ENCODE data around the gene TSR3.

TSR3 gene

GRCh38 chr16:1317479-1318267, 34.0 kb downstream of the TSR3 start:
- Histone ChIP-seq H3K27me3 (ENCODE audit: control insufficient read depth, insufficient read depth, low read length) (no peaks in the 10 kb centered on the region), H3K4me3 (ENCODE audit: low read depth, low read length) (no peak overlapping the region), H3K27ac (no peak overlapping the region), H3K4me2 (ENCODE audit: low read length) (no peak overlapping the region), H3K4me1 (peaks cover 2% of the 10 kb centered on the region), H3K9me3 (ENCODE audit: control insufficient read depth, low read length) (no peaks in the 10 kb centered on the region), H3K36me3 (ENCODE audit: control insufficient read depth, insufficient read depth, low read length) (no peaks in the 10 kb centered on the region), H3K79me2 (peaks cover 53% of the 10 kb centered on the region), H3K9ac (no peak overlapping the region), H2AFZ (no peak overlapping the region)
- no peak for TF ChIP-seq CTCF (IDR thresholded peaks at IDR 0.05)

DNA sequence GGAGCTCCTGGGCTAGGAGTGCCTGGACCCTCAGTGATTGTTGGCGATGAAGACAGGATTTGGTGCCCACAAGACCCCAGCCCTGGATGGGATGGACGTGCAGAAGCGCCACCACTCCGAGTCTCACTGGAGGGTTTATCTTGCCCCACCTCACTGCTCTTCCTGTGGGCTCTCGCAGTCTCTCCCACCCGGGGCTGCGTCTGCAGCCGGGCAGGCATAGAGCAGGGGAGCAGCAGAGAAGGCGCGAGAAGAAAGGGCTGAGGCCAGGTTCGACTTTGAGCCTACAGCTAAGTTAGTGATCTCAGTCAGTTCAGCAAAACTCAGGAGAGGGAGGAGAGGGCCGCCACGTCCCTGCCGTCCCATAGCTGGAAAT, 35.7 kb downstream of the TSR3 start:
- H3K4me2 ChIP-seq (ENCODE audit: low read length) = no peak overlapping the region
- H3K27ac ChIP-seq = no peak overlapping the region
- H3K9ac ChIP-seq = no peak overlapping the region
- TF ChIP-seq CTCF (IDR thresholded peaks at IDR 0.05) = no peak
- no peak overlapping the region for H2AFZ ChIP-seq
- no peaks in the 10 kb centered on the region for H3K27me3 ChIP-seq (ENCODE audit: control insufficient read depth, insufficient read depth, low read length)
- peaks cover 70% of the 10 kb centered on the region for H3K79me2 ChIP-seq
- peaks cover 15% of the 10 kb centered on the region for H3K4me1 ChIP-seq
- no peak overlapping the region for H3K4me3 ChIP-seq (ENCODE audit: low read depth, low read length)
- no peaks in the 10 kb centered on the region for H3K36me3 ChIP-seq (ENCODE audit: control insufficient read depth, insufficient read depth, low read length)
- H3K9me3 ChIP-seq (ENCODE audit: control insufficient read depth, low read length) = no peaks in the 10 kb centered on the region

DNA sequence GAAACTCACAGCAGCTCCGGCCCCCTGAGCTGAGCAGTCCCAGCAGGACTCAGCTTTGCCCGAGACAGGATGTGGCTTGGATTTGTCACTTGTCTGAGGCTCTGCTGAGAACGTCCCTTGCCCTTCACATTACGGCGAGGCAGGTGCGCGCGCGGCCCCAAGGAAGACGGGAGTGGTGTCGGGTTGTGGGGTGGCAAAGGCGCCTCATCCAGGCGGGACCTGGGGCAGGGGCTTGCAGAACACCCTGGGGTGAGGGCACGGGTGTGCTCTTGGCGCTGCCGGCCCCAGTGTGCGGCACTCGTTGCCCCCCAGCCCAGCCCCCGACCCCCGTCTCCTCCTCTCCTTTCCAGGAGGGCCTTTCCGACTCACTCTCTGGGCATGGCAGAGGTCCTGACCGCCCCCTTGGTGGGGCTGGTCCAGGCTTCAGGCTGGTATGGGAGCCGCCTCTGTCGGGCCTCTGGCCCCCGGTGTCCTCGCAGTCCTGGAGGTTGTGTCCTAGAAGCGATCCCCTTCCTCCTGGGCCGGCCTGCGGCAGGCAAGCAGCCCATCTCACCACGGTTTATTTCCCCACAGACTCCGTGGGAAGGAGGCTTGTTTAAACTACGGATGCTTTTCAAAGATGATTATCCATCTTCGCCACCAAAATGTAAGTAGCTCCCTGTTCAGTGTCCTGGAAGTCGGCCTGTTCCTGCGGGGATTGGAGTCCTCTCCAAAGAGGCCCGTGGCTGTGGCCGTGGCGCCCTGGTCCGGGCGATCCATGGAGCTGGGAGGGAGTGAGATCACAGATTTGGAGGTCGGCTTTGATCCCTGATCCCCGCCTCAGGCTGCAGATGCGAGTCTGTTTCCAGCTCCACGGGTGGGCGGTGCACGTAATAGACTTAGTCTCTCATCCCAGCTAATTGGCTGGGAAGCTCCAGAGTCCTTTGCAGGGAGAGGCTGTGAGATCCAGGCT, 36.3 kb downstream of the TSR3 start:
- Histone ChIP-seq H3K4me3 (ENCODE audit: low read depth, low read length) (no peak overlapping the region), H3K9ac (no peak overlapping the region), H3K27me3 (ENCODE audit: control insufficient read depth, insufficient read depth, low read length) (no peaks in the 10 kb centered on the region), H2AFZ (no peak overlapping the region), H3K4me2 (ENCODE audit: low read length) (no peak overlapping the region), H3K9me3 (ENCODE audit: control insufficient read depth, low read length) (no peaks in the 10 kb centered on the region), H3K27ac (no peak overlapping the region), H3K79me2 (peaks cover 67% of the 10 kb centered on the region), H3K4me1 (peaks cover 16% of the 10 kb centered on the region), H3K36me3 (ENCODE audit: control insufficient read depth, insufficient read depth, low read length) (no peaks in the 10 kb centered on the region)
- no peak for TF ChIP-seq CTCF (IDR thresholded peaks at IDR 0.05)

- no peak overlapping the region for H3K27ac ChIP-seq
- H3K36me3 ChIP-seq (ENCODE audit: control insufficient read depth, insufficient read depth, low read length) = no peaks in the 10 kb centered on the region
- no peak overlapping the region for H3K4me3 ChIP-seq (ENCODE audit: low read depth, low read length)
- H3K4me2 ChIP-seq (ENCODE audit: low read length) = no peak overlapping the region
- no peaks in the 10 kb centered on the region for H3K9me3 ChIP-seq (ENCODE audit: control insufficient read depth, low read length)
- no peak for TF ChIP-seq CTCF (IDR thresholded peaks at IDR 0.05)
- no peak overlapping the region for H3K9ac ChIP-seq
- H3K4me1 ChIP-seq = peaks cover 16% of the 10 kb centered on the region
- peaks cover 66% of the 10 kb centered on the region for H3K79me2 ChIP-seq
- no peaks in the 10 kb centered on the region for H3K27me3 ChIP-seq (ENCODE audit: control insufficient read depth, insufficient read depth, low read length)
- no peak overlapping the region for H2AFZ ChIP-seq
Observed at GRCh38 chr16:1314399-1315068, 37.1 kb downstream of the TSR3 start.

Data from parathyroid adenoma (tissue), 2 donors.